Endometrium (tissue), 2 donors: ENCODE measurements around the gene NKD1.

Experiments used
- FAIRE-seq: peaks from 2 replicates; lab custom pipeline; 2012; peaks lifted over from hg19 to GRCh38; lab: Jason Lieb, UNC
- donor health status: control.
- donor health status: control.

NKD1 gene

DNA sequence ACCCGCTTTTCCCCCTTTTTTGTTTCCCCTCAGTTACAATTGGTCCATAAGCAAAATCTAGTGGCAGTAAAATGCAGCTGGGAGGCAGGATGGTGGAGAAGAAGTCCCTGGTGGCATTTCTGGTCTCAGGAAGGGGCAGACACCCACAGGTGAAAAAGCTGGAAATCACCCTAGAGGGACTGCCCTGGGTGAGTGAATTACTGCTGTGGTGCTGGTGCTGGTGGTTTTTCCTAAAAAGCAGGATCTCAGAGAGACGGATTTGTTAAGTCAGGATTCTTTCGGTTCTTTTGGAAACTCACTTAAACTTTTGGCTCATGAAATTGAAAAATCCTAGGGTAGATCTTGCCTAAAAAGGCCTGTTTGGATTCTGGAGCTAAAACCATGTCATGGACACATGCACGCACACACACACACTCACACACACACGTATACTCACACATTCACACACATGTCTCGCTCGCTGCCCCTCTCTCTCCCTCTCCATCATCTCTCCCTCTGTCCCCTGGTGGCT is 65.8 kb downstream of the NKD1 start:
- no peak for FAIRE-seq

DNA sequence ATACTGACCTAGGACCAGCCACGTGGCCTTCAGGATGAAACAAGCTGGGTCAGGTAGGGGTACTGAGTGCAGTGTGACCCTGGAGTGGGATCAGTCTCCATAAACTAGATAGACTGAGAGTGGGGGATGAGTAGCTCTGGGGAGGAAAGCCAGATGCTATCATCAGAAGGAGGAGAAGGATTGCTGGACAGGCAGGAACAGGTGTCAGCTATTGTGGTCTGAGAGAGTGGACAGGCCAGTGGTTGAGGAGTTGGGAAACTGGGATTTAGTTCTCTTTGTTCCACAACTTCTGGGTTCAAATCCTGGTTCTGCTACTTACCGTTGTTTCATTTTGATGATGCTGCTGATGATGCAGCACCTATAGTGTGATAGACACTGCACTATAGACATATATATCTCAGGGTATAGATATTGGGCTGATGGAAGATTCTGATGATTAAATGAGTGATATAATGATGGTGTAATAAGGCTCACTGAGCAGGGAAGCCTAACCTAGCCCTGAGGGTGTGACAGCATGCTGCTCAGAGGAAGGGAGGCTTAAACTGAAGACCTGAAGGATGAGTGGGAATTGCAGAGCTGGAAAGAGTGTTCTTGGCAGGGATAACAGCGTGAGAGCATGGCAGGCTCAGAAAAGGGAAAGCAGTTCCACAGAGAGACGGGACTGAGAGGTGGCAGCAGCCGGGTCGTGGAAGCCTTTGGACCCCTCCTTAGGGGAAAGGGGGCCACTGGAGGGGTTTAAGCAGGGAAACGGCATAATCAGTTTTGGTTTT is 66.9 kb downstream of the NKD1 start:
- FAIRE-seq: no peak

- no peak for FAIRE-seq
These were observed 67.7 kb downstream of the NKD1 start for GRCh38 chr16:50615891-50616290.

DNA sequence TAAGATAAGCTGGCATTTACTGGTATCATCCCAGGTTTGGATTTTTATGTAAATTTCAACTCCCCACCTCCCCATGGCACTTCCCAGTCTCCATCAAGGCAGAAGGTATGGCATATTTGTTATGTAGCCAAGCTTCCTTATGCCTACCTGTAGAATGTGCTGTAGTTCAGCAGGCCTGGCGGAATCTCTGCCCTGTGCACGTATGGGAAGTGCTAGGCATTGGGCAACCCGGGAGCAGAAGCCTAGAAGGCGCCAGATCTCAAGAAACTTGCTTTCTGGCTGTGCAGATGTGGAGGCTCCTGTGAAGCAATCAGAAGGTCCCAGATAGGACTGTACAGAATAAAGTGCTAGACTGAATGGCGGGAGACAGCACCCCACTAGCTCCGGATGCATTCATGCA is 68.2 kb downstream of the NKD1 start:
- FAIRE-seq: no peak

DNA sequence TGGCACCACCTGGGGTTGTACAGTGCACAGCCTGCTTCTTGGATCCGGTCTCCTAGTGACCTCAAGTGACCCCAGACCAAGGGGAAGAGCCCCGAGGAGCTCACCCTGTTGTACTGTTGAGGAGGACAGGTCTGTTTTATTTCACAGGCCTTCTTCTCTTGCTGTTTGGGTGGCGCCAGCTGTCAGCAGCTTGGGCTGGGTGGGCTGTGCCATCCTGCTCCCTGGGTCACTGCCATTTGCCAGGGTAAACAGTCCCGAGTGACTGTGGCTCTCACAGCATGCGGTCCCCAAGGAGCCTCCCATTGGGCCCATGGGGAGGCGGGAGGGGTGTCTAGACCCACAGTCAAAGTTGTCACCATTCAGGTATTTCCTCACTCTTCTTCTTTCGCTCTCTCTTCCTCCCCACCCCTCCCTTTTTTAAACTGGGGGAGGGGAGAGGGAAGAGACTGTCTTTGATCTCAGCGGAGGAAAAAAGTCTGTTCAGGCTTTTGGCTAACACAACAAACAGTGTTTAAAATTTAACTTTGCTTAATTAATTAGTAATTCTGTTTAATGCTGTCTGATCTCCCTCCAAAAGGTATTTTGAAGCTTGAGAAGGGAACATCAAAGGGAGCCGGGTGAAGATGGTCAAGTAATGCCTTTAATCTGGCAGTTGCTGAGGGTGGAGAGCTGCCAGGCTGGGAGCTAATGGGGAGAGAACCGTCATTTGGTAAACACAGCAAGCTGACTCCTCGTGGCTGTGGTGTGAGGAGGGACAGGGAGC is 68.9 kb downstream of the NKD1 start:
- peak; percentile 85 for FAIRE-seq

- no peak for FAIRE-seq
These were observed 69.5 kb downstream of the NKD1 start for GRCh38 chr16:50617646-50618184.

- no peak for FAIRE-seq
These were observed 70.2 kb downstream of the NKD1 start for GRCh38 chr16:50618238-50618918.

- FAIRE-seq: no peak
These were observed 71.7 kb downstream of the NKD1 start for GRCh38 chr16:50619702-50620491.

- no peak for FAIRE-seq
These were observed 72.7 kb downstream of the NKD1 start for GRCh38 chr16:50620646-50621451.

DNA sequence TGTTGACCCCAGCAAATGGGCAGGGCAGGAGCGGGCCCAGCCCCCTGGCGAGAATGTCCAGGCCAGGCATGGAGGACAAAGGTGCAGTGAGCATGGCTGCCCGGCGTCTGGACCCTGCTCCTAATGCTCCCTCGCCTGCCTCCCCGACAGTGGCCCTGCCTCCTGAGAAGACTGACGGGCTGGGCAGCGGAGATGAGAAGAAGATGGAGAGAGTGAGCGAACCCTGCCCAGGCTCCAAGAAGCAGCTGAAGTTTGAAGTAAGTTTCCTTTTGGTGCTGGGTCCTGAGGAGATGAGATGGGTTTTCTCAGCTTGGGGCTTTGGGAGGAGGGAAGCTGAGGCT is 73.2 kb downstream of the NKD1 start:
- no peak for FAIRE-seq

- no peak for FAIRE-seq
These were observed 73.8 kb downstream of the NKD1 start for GRCh38 chr16:50622029-50622428.

GRCh38 chr16:50622643-50623369 is 74.6 kb downstream of the NKD1 start:
- FAIRE-seq: no peak

DNA sequence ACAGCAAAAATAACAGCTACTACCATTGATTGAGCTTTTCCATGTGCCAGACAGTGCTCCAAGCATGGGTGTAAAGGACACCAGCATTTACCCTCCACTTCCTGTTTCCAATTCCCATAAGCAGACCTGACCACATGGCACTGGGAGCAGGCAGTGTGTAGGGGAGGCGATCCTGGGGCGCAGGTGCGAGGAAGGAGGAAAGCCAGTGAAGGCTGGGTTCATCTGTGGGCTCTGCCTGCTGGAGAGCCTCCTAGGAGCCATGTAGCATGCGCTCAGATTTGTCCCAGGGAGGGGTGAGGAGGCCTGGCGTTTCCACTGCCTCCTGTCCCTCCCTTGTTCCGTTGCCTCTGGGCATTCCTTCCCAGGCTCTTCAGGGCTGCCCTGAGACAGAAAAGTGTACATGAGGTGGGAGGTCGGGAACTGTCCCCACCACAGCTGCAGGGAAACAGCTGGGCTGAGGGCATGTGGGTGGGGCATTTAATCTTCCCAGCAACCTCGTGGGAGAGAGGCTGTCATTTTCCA is 76.3 kb downstream of the NKD1 start:
- FAIRE-seq: no peak

GRCh38 chr16:50625374-50625773 is 77.2 kb downstream of the NKD1 start:
- no peak for FAIRE-seq

GRCh38 chr16:50626868-50627267 is 78.7 kb downstream of the NKD1 start:
- no peak for FAIRE-seq

DNA sequence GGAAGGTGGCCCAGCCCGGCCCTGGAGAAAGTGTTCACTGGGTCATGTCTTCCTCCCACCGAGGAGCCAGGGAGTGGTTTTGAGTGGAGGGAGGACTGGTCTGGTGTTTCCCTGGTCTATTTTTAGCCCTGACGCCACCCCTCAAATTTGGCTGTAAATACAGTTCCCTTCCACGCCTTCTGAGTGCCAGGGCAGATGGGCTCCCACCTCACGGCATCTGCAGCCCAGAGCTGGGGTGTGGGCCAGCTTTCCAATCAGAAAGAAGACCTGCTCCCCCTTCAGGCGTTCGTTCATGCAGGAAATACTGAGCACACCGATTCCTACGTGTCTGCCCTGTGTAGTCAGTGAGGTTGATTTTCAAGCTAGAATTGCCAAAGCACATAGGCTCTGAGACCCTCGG is 79.2 kb downstream of the NKD1 start:
- no peak for FAIRE-seq

GRCh38 chr16:50628156-50628802 is 80.1 kb downstream of the NKD1 start:
- no peak for FAIRE-seq

- no peak for FAIRE-seq
These were observed 81.1 kb downstream of the NKD1 start for GRCh38 chr16:50629334-50629733.

- no peak for FAIRE-seq
These were observed 82.3 kb downstream of the NKD1 start for GRCh38 chr16:50630394-50631020.
